H1 (cell line): ENCODE measurements around the gene WWC2. TPM values are rescaled to one million over a fixed set of nuclear protein-coding genes. Genes with fewer than 3 reads are reported as not detected.

Source experiments
- BCL11A ChIP-seq, 2 experiments: IDR thresholded peaks; one replicate each; pipeline ENCODE4 v1.6.1; 2011; ENCODE audit warnings: low read depth in 2 of 2, low read length in 2 of 2, mild to moderate bottlenecking in 2 of 2
- EGR1 ChIP-seq: IDR thresholded peaks from 2 replicates; pipeline ENCODE4 v1.6.1; 2011; ENCODE audit warnings: low read depth, low read length, borderline replicate concordance
- EZH2 ChIP-seq: fragments of 200-600 bp; sonication (generic); IDR thresholded peaks from 2 replicates; pipeline ENCODE4 v1.7.1; 2012; ENCODE audit warnings: low read depth, mild to moderate bottlenecking, moderate library complexity, low read length, inconsistent platforms; ENCODE audit not compliant: severe bottlenecking
- RAD21 ChIP-seq, 2 experiments: IDR thresholded peaks in 1 of 2; conservative IDR thresholded peaks in 1 of 2; 2 replicates each; pipeline ENCODE4 v1.6.1; 2011; ENCODE audit warnings: low read depth in 2 of 2, low read length in 2 of 2, improper control_type of control experiment in 1 of 2, inconsistent platforms in 1 of 2, mild to moderate bottlenecking in 1 of 2, moderate library complexity in 1 of 2
- RFX5 ChIP-seq: IDR thresholded peaks from 2 replicates; pipeline ENCODE4 v1.6.1; 2011; ENCODE audit warnings: low read depth, low read length, improper control_type of control experiment, borderline replicate concordance
- SP2 ChIP-seq: IDR thresholded peaks from 2 replicates; pipeline ENCODE4 v1.6.1; 2012; ENCODE audit warnings: mild to moderate bottlenecking, low read length, inconsistent platforms
- SUZ12 ChIP-seq: fragments of 200-600 bp; sonication (generic); IDR thresholded peaks from 2 replicates; pipeline ENCODE4 v1.6.1; 2012; ENCODE audit warnings: mild to moderate bottlenecking, inconsistent platforms, low read length, moderate library complexity, mixed read lengths
- TCF12 ChIP-seq: IDR thresholded peaks from 2 replicates; pipeline ENCODE4 v1.6.1; 2011; ENCODE audit warnings: low read depth, mild to moderate bottlenecking, low read length
- polyA plus RNA-seq, 7 experiments: library from polyadenylated mRNA; depleted of rRNA in 3 of 7; stranded (reverse) in 5 of 7; unstranded in 2 of 7; fragments of >200 nt in 5 of 7; fragments of 200-250 nt in 2 of 7; gene quantifications; 1 replicate in 5 of 7; 2 replicates in 1 of 7; 4 replicates in 1 of 7; pipeline versions ENCODE4 v1.2.1 to v1.2.3, GENCODE V29; 2011 to 2013; ENCODE audit warnings: missing spikeins in 2 of 7, mixed read lengths in 2 of 7
- total RNA-seq: library from RNA; stranded (reverse); fragmentation: NEBNext Ultra II Directional; extraction: Animal tissue kit (Norgen Biotek cat#: 25700); gene quantifications from 2 replicates; pipeline ENCODE4 v1.2.1, GENCODE V29; 2021
- TF ChIP-seq, protein P1 (sequence below), 3 experiments: IDR thresholded peaks; 1 replicate in 2 of 3; 2 replicates in 1 of 3; pipeline versions ENCODE4 v1.5.1 to v1.6.1; 2011; ENCODE audit warnings: low read length in 3 of 3, mild to moderate bottlenecking in 3 of 3, inconsistent platforms in 2 of 3, low read depth in 1 of 3, moderate library complexity in 1 of 3; ENCODE audit not compliant: insufficient read depth in 1 of 3; ENCODE audit errors: control extremely low read depth in 1 of 3
- TF ChIP-seq, protein P2 (sequence below): IDR thresholded peaks from 2 replicates; pipeline ENCODE4 v1.6.1; 2011; ENCODE audit warnings: low read length, improper control_type of control experiment

The WWC2 gene
- total and polyA plus RNA-seq, 2 of the 8 experiments (the other 6 are each of a cell fraction or from before 2014, with no cell fraction given), result 17.6 to 135 TPM

DNA sequence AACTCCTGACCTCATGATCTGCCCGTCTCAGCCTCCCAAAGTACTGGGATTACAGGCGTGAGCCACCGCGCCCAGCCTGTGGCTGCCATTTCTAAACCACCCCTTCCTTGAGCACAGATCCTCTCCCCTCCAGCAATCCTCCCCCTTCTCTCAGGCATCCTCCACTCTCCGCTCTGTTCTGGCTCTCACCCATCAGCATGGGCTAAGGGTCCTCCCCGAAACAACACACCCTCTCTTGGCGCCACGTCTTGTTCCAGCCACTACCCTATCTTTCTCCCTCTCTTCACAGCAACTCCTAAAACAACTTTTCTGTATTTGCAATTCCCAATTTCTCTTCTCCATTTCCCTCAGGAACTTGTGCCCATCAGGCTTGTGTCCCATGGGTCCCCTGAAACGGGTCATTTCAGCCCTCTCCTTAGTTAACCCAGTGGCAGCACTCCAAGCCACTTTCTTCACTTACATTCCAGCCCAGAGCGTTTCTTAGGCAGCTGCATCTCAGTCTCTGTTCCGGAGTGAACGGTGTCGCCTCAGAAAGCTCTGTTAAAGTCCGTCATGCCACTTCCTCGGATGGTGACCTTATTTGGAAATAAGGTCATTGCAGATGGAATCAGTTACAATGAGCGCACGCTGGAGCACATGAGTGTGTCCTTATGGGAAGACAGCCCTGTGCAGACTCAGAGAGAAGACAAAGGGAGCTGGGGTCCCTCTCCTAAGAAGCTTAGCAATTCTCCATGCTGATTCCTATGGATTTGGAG is 251.4 kb downstream of the WWC2 start (continued):
- TF ChIP-seq, protein P1, sequence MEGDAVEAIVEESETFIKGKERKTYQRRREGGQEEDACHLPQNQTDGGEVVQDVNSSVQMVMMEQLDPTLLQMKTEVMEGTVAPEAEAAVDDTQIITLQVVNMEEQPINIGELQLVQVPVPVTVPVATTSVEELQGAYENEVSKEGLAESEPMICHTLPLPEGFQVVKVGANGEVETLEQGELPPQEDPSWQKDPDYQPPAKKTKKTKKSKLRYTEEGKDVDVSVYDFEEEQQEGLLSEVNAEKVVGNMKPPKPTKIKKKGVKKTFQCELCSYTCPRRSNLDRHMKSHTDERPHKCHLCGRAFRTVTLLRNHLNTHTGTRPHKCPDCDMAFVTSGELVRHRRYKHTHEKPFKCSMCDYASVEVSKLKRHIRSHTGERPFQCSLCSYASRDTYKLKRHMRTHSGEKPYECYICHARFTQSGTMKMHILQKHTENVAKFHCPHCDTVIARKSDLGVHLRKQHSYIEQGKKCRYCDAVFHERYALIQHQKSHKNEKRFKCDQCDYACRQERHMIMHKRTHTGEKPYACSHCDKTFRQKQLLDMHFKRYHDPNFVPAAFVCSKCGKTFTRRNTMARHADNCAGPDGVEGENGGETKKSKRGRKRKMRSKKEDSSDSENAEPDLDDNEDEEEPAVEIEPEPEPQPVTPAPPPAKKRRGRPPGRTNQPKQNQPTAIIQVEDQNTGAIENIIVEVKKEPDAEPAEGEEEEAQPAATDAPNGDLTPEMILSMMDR (IDR thresholded peaks at IDR 0.05; ENCODE audit: control extremely low read depth in 1 of 3, insufficient read depth in 1 of 3, low read depth in 1 of 3, low read length in 3 of 3), result no peak
- TF ChIP-seq EZH2 (no peak), RFX5 (no peak), SP2 (no peak), SUZ12 (no peak), RAD21 (IDR thresholded peaks at IDR 0.05 in 1 of 2, conservative IDR thresholded peaks at IDR 0.05 in 1 of 2; ENCODE audit: low read depth in 2 of 2, low read length in 2 of 2) (no peak), BCL11A (IDR thresholded peaks at IDR 0.05; ENCODE audit: low read depth in 2 of 2, low read length in 2 of 2) (no peak), TCF12 (no peak), EGR1 (no peak)
- TF ChIP-seq, protein P2, sequence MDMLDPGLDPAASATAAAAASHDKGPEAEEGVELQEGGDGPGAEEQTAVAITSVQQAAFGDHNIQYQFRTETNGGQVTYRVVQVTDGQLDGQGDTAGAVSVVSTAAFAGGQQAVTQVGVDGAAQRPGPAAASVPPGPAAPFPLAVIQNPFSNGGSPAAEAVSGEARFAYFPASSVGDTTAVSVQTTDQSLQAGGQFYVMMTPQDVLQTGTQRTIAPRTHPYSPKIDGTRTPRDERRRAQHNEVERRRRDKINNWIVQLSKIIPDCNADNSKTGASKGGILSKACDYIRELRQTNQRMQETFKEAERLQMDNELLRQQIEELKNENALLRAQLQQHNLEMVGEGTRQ, result no peak
